Esophagus (tissue), 2 donors: Measurements from ENCODE around the gene POGLUT2. TPM values are rescaled to one million over a fixed set of nuclear protein-coding genes. Genes with fewer than 3 reads are reported as not detected.

Experiments used
- H3K27ac ChIP-seq, 2 donors: one replicate each; pipeline ENCODE4 v1.5.1; 2013; ENCODE audit warnings: low read depth in 2 of 2, mild to moderate bottlenecking in 2 of 2, inconsistent platforms in 1 of 2, low read length in 1 of 2, moderate library complexity in 1 of 2
- H3K27me3 ChIP-seq, 2 donors: one replicate each; pipeline ENCODE4 v1.6.1; 2013; ENCODE audit warnings: low read length in 2 of 2, control low read depth in 1 of 2, mild to moderate bottlenecking in 1 of 2; ENCODE audit not compliant: insufficient read depth in 2 of 2, control insufficient read depth in 1 of 2
- H3K36me3 ChIP-seq, 2 donors: one replicate each; pipeline ENCODE4 v1.6.1; 2013; ENCODE audit warnings: low read length in 1 of 2; ENCODE audit not compliant: control insufficient read depth in 2 of 2, insufficient read depth in 2 of 2
- H3K4me1 ChIP-seq, 2 donors: one replicate each; pipeline ENCODE4 v1.6.1; 2013; ENCODE audit warnings: low read length in 1 of 2; ENCODE audit not compliant: control insufficient read depth in 2 of 2, insufficient read depth in 2 of 2
- H3K4me3 ChIP-seq, 2 donors: one replicate each; pipeline ENCODE4 v1.5.1; 2013; ENCODE audit warnings: low read length in 2 of 2, mild to moderate bottlenecking in 2 of 2, low read depth in 1 of 2, moderate library complexity in 1 of 2
- H3K9me3 ChIP-seq, 2 donors: one replicate each; pipeline ENCODE4 v1.6.1; 2013; ENCODE audit warnings: mild to moderate bottlenecking in 2 of 2, low read depth in 1 of 2, low read length in 1 of 2, moderate library complexity in 1 of 2; ENCODE audit not compliant: control insufficient read depth in 2 of 2, insufficient read depth in 1 of 2
- WGBS, 2 donors: extraction: QIAGEN DNeasy Blood & Tissue Kit; methylation state at CpG; one replicate each; pipeline ENCODE4 v1.1.7; 2013; 5-methylcytosine and 5-hydroxymethylcytosine counted together
- polyA plus RNA-seq, 2 donors: library from polyadenylated mRNA; stranded (reverse); fragments of 200-250 nt; gene quantifications; one replicate each; pipeline ENCODE4 v1.2.3, GENCODE V29; 2013
- donor health status: healthy with polysubstance abuse.
- donor health status: Bipolar disorder and iron deficiency.

The POGLUT2 gene
- polyA plus RNA-seq, 2 donors = 0.61 to 1.5 TPM

DNA sequence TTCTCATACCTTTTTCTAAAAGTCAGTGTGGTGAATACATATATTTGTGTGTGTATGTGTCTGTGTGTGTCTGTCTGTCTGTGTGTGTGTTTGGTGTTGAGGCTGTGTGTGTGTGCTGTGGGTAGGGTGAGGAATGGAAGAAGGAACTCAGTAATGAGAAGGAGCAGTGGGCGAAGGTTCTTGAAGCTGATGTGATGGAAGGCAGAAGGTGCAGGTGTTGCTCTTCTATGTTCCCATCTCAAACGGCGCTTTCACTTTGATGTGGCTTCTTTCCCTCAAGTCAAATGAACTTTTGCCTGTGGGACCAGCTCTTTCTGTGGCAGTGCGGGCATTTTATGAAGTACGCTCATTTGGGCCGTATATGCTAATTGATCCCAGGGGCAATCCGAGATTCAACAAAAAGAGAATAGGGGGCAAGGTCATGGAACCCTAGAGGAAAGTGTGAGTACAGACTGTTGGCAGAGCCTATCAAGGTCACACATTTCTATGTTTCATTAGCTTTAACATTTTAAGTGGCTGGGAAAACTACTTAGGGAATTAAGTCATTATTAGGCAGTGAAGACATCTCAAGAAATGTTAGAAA, 15.3 kb upstream of the POGLUT2 start:
- Histone ChIP-seq H3K36me3 (no peaks in the 10 kb centered on the region), H3K4me1 (no peaks in the 10 kb centered on the region), H3K27ac (no peak overlapping the region), H3K27me3 (no peaks in the 10 kb centered on the region), H3K9me3 (peaks cover 0 to 3% of the 10 kb centered on the region in 2 donors), H3K4me3 (no peak overlapping the region)
- 84 to 88% methylated on average over 7 of the region's 7 CpGs for WGBS, 2 donors

DNA sequence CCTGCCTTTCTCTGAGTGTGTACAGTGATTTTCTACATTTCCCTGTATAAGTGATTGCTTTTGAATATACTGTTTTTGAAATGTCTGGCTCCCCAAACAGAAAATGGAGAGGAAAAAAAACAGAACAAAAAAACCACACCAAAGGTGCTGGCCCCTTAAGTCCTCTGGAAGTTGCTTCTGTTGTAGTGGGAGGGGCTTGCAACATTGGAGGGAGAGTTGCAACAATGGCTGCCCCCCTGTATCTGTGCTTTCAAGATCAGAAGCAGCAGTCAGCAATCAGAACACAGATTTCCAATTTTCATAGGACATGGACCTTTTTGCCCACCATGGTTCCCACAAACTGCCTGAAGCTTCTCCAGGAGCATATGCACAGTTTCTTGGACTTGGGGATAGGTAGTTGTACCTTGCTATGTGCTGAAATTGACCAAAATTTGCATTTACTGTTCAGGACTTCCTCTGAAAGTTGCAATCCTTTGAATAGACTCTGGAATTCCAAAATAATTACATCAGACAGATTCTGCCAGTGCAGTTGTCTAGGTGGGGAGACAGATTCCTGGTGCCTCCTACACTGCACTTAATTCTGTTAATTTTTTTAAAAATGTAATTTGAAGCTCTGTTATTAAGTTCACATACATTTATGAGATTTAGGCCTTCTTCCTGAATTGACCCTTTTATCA, 14.0 kb upstream of the POGLUT2 start:
- Histone ChIP-seq H3K9me3 (peaks cover 0 to 3% of the 10 kb centered on the region in 2 donors), H3K4me1 (no peaks in the 10 kb centered on the region), H3K4me3 (no peak overlapping the region), H3K27ac (no peak overlapping the region), H3K36me3 (no peaks in the 10 kb centered on the region), H3K27me3 (no peaks in the 10 kb centered on the region)

- no peaks in the 10 kb centered on the region for H3K36me3 ChIP-seq
- 95% methylated on average over 3 of the region's 3 CpGs for WGBS, 2 donors
- no peak overlapping the region for H3K27ac ChIP-seq
- H3K4me3 ChIP-seq = no peak overlapping the region
- H3K4me1 ChIP-seq = peaks cover 0 to 2% of the 10 kb centered on the region in 2 donors
- peaks cover 0 to 3% of the 10 kb centered on the region in 2 donors for H3K9me3 ChIP-seq
- no peaks in the 10 kb centered on the region for H3K27me3 ChIP-seq
Measured at GRCh38 chr13:102807699-102808098, 8.9 kb upstream of the POGLUT2 start.

- Histone ChIP-seq H3K4me3 (no peak overlapping the region), H3K4me1 (peaks cover 0 to 2% of the 10 kb centered on the region in 2 donors), H3K27ac (no peak overlapping the region), H3K27me3 (no peaks in the 10 kb centered on the region), H3K36me3 (no peaks in the 10 kb centered on the region), H3K9me3 (peaks cover 0 to 1% of the 10 kb centered on the region in 2 donors)
- WGBS, 2 donors = 96 to 97% methylated on average over 3 of the region's 3 CpGs
Measured at GRCh38 chr13:102805680-102806079, 6.9 kb upstream of the POGLUT2 start.

DNA sequence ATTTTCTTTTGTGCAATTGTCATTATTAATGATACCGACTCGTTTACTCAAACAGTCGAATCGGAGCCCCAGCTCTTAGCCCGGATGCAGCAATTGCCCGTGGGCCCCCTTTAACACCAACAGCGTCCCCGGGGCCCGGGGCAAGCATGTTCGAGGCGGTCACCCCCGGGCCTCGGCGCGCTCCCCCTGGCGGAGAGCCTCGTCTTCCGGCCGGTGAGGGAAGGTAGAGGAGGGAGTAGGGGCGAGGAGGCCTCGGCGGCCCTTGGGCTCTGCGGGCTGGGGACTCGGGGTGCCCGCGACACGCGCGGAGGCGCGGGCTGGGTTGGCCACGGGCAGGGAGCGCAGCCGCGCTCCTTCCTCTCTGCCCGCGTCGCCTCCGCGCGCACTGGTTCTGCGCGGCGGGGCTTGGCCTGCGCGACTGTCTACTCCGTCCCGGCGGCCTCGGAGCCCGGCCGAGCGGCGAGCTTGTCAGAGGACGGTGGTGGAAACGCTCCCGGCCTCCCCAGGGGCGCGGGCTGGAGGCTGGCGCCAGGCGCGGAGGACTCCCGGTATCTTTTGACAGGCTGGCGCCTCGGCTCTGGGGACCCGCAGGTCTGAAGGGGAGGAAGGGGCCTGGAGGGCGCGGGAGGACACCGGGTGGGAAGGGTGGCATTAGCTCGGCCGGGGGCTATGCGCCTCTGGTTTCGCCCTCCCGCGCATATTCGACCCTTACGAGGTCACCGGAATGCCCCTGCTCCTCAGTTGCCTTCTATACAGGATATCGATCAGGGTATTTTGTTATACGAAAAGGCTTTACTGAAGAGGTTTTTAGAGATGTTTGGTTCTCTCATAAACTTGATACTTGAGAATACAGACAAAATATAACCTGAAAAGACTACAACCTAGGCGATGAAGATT, 1.6 kb upstream of the POGLUT2 start:
- H3K27me3 ChIP-seq = no peaks in the 10 kb centered on the region
- 1 to 2% methylated on average over 79 to 81 of the region's 81 CpGs for WGBS, 2 donors
- H3K4me1 ChIP-seq = peaks cover 0 to 2% of the 10 kb centered on the region in 2 donors
- no peaks in the 10 kb centered on the region for H3K9me3 ChIP-seq
- peak overlapping the region; percentile 59 to 76 for H3K4me3 ChIP-seq
- no peaks in the 10 kb centered on the region for H3K36me3 ChIP-seq
- H3K27ac ChIP-seq = peak overlapping the region; percentile 58 to 73

DNA sequence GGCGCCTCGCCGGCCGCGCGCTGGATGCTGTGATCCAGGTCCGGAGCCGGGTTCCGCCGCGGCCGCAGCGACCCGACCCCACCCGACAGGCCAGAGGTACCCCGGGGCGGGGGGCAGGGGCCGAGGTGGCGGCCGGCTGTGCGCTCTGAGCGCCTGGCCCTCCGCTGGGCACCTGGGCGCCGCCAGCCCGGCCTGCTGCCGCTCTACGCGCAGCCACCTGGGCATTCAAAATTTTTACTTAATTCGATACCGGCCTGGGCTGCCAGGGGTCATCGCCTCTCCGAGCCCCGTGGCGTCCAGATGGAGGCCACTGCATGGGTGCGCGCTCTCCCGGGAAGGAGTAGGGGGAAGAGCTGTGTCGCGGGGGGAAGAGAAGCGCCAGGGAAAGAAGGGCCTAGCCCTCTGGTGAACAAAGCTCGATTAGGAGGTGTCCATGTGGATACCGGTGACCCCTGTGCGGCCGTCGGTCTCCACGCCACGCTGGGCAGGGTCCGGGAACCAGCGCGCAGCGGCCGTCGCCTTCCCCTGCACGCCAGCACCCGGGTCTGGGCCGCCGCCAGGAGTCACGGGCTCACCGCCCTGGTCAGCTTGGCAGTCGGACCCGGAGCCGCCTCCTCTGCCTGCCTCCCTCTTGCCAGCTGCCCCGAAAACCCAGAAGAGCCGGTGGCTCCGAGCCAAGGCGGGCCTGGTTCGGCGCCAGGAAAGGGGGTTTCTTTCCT, 809 bp upstream of the POGLUT2 start:
- no peaks in the 10 kb centered on the region for H3K27me3 ChIP-seq
- H3K36me3 ChIP-seq = no peaks in the 10 kb centered on the region
- H3K27ac ChIP-seq = peak overlapping the region; percentile 58 to 73
- H3K4me1 ChIP-seq = peaks cover 0 to 2% of the 10 kb centered on the region in 2 donors
- H3K9me3 ChIP-seq = no peaks in the 10 kb centered on the region
- peak overlapping the region; percentile 59 to 76 for H3K4me3 ChIP-seq
- WGBS, 2 donors = 0 to 1% methylated on average over 59 to 69 of the region's 69 CpGs

GRCh38 chr13:102793611-102794355, 5.0 kb downstream of the POGLUT2 start:
- Histone ChIP-seq H3K4me1 (no peaks in the 10 kb centered on the region), H3K36me3 (no peaks in the 10 kb centered on the region), H3K4me3 (no peak overlapping the region), H3K9me3 (no peaks in the 10 kb centered on the region), H3K27ac (no peak overlapping the region), H3K27me3 (no peaks in the 10 kb centered on the region)
- 90 to 92% methylated on average over 9 of the region's 9 CpGs for WGBS, 2 donors

DNA sequence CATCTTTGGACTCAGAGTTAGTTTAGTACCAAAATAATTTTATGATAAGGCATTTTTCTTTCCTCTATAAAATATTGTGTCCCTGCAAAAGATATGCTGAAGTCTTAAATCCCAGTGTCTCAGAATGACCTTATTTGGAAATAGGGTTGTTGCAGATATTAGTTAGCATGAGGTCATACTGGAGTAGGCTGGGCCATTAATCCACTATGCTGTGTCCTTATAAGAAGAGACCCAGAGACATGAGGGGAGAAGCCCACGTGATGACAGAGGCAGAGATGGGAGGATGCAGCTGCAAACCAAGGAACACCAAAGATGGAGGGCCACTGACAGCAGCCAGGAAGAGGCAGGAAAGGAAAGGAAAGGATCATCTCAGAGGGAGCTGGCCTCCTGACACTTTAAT, 6.4 kb downstream of the POGLUT2 start:
- Histone ChIP-seq H3K27me3 (no peaks in the 10 kb centered on the region), H3K4me3 (no peak overlapping the region), H3K36me3 (no peaks in the 10 kb centered on the region), H3K9me3 (no peaks in the 10 kb centered on the region), H3K27ac (no peak overlapping the region), H3K4me1 (no peaks in the 10 kb centered on the region)
- 61 to 80% methylated on average over 1 of the region's 1 CpG for WGBS, 2 donors

DNA sequence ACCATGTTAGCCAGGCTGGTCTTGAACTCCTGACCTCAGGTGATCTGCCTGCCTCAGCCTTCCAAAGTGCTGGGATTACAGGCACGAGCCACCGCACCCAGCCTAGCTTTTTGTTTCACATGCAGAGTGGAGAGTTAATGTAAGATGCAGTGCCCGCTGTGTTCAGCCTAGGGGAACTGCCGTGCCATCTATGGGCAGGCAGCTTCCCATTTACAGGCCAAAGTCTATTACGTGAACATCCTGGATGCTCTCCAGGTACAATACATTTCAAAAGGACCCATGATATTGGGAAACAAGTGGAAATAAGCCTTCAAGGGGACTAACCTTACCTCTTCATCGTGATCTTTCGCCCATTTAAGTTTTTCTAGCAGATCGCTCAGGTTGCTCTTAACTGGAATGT, 10.1 kb downstream of the POGLUT2 start:
- H3K36me3 ChIP-seq = no peaks in the 10 kb centered on the region
- WGBS, 2 donors = 92 to 96% methylated on average over 8 of the region's 8 CpGs
- no peaks in the 10 kb centered on the region for H3K9me3 ChIP-seq

More for the DNA sequence above, 10.1 kb downstream of the POGLUT2 start:
- Histone ChIP-seq H3K4me1 (no peaks in the 10 kb centered on the region), H3K4me3 (no peak overlapping the region), H3K27ac (no peak overlapping the region), H3K27me3 (no peaks in the 10 kb centered on the region)
